B cell (primary cell): ENCODE measurements around the gene RINL. TPM values are rescaled to one million over a fixed set of nuclear protein-coding genes. Genes with fewer than 3 reads are reported as not detected.

Experiments used
- ATAC-seq: fragments of 200-7000 bp; cut with Tn5 transposase; one replicate; pipeline ENCODE4 v1.10.0; 2021; ENCODE audit warnings: low read depth, mild to moderate bottlenecking, moderate number of reproducible peaks, moderate library complexity
- CTCF ChIA-PET: fragments of 350-600 bp; sonication (Branson Sonifier 250); formaldehyde crosslinking; loops from one replicate; lab custom pipeline; 2021; ENCODE audit warnings: antibody characterized with exemption, inconsistent platforms; lab: Charles Lee
- POLR2A ChIA-PET: fragments of 350-600 bp; sonication (Branson Sonifier 250); formaldehyde crosslinking; loops from one replicate; lab custom pipeline; 2021; ENCODE audit warnings: antibody characterized with exemption; lab: Charles Lee
- DNase-seq: peaks from one replicate; pipeline ENCODE4 v3.0.0; 2013
- H2AFZ ChIP-seq: 2 replicates; pipeline ENCODE4 v1.6.1; 2012; ENCODE audit warnings: mild to moderate bottlenecking, low read depth, low read length; ENCODE audit not compliant: insufficient read depth, poor library complexity, severe bottlenecking
- H3K27ac ChIP-seq, 2 donors: 1 replicate in 1 of 2; 2 replicates in 1 of 2; pipeline ENCODE4 v1.5.1; 2012 to 2013; ENCODE audit warnings: low read length in 2 of 2, mild to moderate bottlenecking in 2 of 2, moderate library complexity in 1 of 2
- H3K27me3 ChIP-seq, 4 experiments: fragments of 200-600 bp in 1 of 4; sonication (generic) in 1 of 4; replicated peaks in 1 of 4; 1 replicate in 2 of 4; 2 replicates in 2 of 4; pipeline versions ENCODE4 v1.6.1 to v1.7.0; 2013 to 2016; ENCODE audit warnings: low read length in 3 of 4, mild to moderate bottlenecking in 2 of 4, mixed read lengths in 1 of 4, moderate library complexity in 1 of 4; ENCODE audit not compliant: insufficient read depth in 4 of 4, control insufficient read depth in 3 of 4; ENCODE audit errors: control extremely low read depth in 1 of 4
- H3K36me3 ChIP-seq, 2 experiments: replicated peaks in 1 of 2; 1 replicate in 1 of 2; 2 replicates in 1 of 2; pipeline versions ENCODE4 v1.6.1 to v1.7.1; 2013; ENCODE audit warnings: low read length in 1 of 2; ENCODE audit not compliant: insufficient read depth in 2 of 2, control insufficient read depth in 1 of 2; ENCODE audit errors: control extremely low read depth in 1 of 2, extremely low read depth in 1 of 2
- H3K4me1 ChIP-seq, 2 donors: fragments of 200-600 bp in 1 of 2; sonication (generic) in 1 of 2; 1 replicate in 1 of 2; 2 replicates in 1 of 2; pipeline versions ENCODE4 v1.5.1 to v1.6.1; 2013 to 2017; ENCODE audit warnings: low read length in 2 of 2; ENCODE audit not compliant: control insufficient read depth in 2 of 2, insufficient read depth in 2 of 2
- H3K4me2 ChIP-seq: replicated peaks from 2 replicates; pipeline ENCODE3; 2012; ENCODE audit warnings: mild to moderate bottlenecking, low read depth, low read length; ENCODE audit not compliant: poor library complexity, severe bottlenecking
- H3K4me3 ChIP-seq, 5 experiments: fragments of 200-600 bp in 1 of 5; sonication (generic) in 1 of 5; 1 replicate in 3 of 5; 2 replicates in 2 of 5; pipeline versions ENCODE4 v1.5.1 to v1.7.0; 2011 to 2016; ENCODE audit warnings: low read length in 4 of 5, mild to moderate bottlenecking in 4 of 5, low read depth in 2 of 5, control low read depth in 1 of 5, moderate library complexity in 1 of 5; ENCODE audit not compliant: insufficient read depth in 1 of 5; ENCODE audit errors: control extremely low read depth in 1 of 5, extremely low read depth in 1 of 5
- H3K79me2 ChIP-seq: fragments of 200-600 bp; sonication (generic); one replicate; pipeline ENCODE4 v1.6.0; 2016; ENCODE audit warnings: low read length; ENCODE audit not compliant: control insufficient read depth, insufficient read depth
- H3K9ac ChIP-seq: fragments of 200-600 bp; sonication (generic); 2 replicates; pipeline ENCODE4 v1.6.1; 2017; ENCODE audit warnings: mild to moderate bottlenecking, low read length, moderate library complexity
- H3K9me3 ChIP-seq, 3 donors: one replicate each; pipeline versions ENCODE4 v1.6.1 to v1.7.1; 2013; ENCODE audit warnings: low read length in 2 of 3; ENCODE audit not compliant: control insufficient read depth in 2 of 3, insufficient read depth in 1 of 3; ENCODE audit errors: control extremely low read depth in 1 of 3
- H4K20me1 ChIP-seq: 2 replicates; pipeline ENCODE4 v1.6.0; 2012; ENCODE audit warnings: mild to moderate bottlenecking, low read length; ENCODE audit not compliant: insufficient read depth, control insufficient read depth, poor library complexity, severe bottlenecking
- H3K27ac Mint-ChIP-seq: one replicate; pipeline ENCODE4 v1.8.0; 2021; ENCODE audit warnings: mixed read lengths
- H3K27me3 Mint-ChIP-seq: one replicate; pipeline ENCODE4 v1.8.0; 2021; ENCODE audit warnings: mixed read lengths
- H3K4me1 Mint-ChIP-seq: one replicate; pipeline ENCODE4 v1.8.0; 2021; ENCODE audit warnings: mixed read lengths
- H3K4me3 Mint-ChIP-seq: one replicate; pipeline ENCODE4 v1.8.0; 2021; ENCODE audit warnings: mixed read lengths
- H3K9me3 Mint-ChIP-seq: one replicate; pipeline ENCODE4 v1.8.0; 2022; ENCODE audit warnings: mixed read lengths; ENCODE audit not compliant: insufficient read depth
- EZH2 ChIP-seq: IDR thresholded peaks from 2 replicates; pipeline ENCODE4 v1.6.1; 2012; ENCODE audit warnings: borderline replicate concordance, low read depth, mild to moderate bottlenecking, moderate library complexity, low read length; ENCODE audit not compliant: insufficient read depth, poor library complexity, severe bottlenecking
- WGBS: methylation state at CpG from one replicate; pipeline ENCODE4 v1.1.5; 2013; ENCODE audit warnings: missing lambda C conversion rate; ENCODE audit not compliant: insufficient coverage; 5-methylcytosine and 5-hydroxymethylcytosine counted together
- intact Hi-C: fragments of 100-400 bp; cut with micrococcal nuclease; formaldehyde crosslinking; loops from one replicate; pipeline ENCODE4 v1.10.0; 2022
- polyA plus RNA-seq: library from polyadenylated mRNA; depleted of rRNA; stranded (reverse); fragments of >200 nt; gene quantifications from 2 replicates; pipeline ENCODE4 v1.2.3, GENCODE V29; 2012
- total RNA-seq, 2 donors: library from RNA; stranded (reverse); fragments of 120-200 nt in 1 of 2; gene quantifications; 1 replicate in 1 of 2; 2 replicates in 1 of 2; pipeline versions ENCODE4 v1.2.3 to v1.2.4, GENCODE V29; 2013 to 2022
- TF ChIP-seq, protein P1 (sequence below): fragments of 200-600 bp; IDR thresholded peaks from one replicate; pipeline ENCODE4 v1.8.0; 2022; ENCODE audit warnings: antibody characterized with exemption, mild to moderate bottlenecking

The RINL gene
- total and polyA plus RNA-seq, 2 donors (not counting 1 experiment from before 2014, with no cell fraction given): 67.0 to 113 TPM

DNA sequence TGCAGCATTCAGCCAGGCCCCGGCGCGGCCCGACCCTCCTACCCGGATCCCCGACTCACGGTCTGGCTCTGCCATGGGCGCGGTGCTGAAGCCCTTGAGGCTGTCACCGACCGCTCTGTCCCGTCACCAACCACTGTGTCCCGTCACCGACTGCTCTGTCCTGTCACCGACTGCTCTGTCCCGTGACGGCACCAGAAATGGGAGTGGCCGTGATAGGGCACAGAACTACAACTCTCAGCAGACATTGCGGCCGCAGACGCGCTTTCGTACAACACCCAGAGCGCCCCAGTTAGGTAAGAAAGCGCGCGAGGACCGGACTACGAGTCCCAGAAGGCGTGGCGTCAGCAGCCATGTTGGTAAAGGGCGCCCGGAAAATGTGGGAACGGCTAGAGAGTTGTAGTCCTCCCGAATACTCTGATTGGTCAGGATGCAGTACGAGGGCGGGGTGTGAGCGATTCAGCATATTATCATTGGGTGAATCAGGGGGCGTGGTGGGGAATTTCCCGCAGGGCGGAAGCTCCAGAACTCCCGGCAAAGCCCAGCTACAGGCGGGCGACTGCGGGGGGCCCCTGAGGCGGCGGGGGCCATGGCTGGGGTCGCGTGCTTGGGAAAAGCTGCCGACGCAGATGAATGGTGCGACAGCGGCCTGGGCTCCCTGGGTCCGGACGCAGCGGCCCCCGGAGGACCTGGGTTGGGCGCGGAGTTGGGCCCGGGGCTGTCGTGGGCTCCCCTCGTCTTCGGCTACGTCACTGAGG is 21.5 kb upstream of the RINL start, which contains the start of the genes NFKBIB and SIRT2:
Gene NFKBIB (plus strand): TSS at position 523 of the 755 bp plus-strand sequence. CDS start 64 bp downstream, at position 587.
Gene SIRT2 (minus strand): TSS at position 172 of the 755 bp plus-strand sequence. CDS start 97 bp downstream, at position 75.
- no peak for TF ChIP-seq EZH2
- peaks cover 89% of the 10 kb centered on the region for H3K79me2 ChIP-seq
- H3K9me3 ChIP-seq: peaks cover 0 to 4% (median 0%) of the 10 kb centered on the region in 3 donors
- peaks cover 38% of the 10 kb centered on the region for H3K4me1 Mint-ChIP-seq
- peaks cover 0 to 6% of the 10 kb centered on the region in 2 experiments for H3K36me3 ChIP-seq
- H3K4me2 ChIP-seq: peak within 1 kb of the TSS; percentile 83
- peak within 1 kb of the TSS; percentile 96 for H3K4me3 Mint-ChIP-seq
- intact Hi-C loops: loop anchor here (1.0 to 2.0 kb wide), 9 partner anchors 21 to 525 kb away; partner anchors contain the start of genes ACTN4, ECH1, EIF3K and FAM98C
- ChIA-PET POLR2A (interaction anchor here (0.5 to 1.9 kb wide), 9 partner anchors 31 to 281 kb away, joined by 3 to 13 read pairs (median 6); partner anchors contain the start of genes EIF3K, MAP4K1, MRPS12 and SARS2), CTCF (interaction anchor here (0.9 to 2.5 kb wide), 8 partner anchors 30 to 497 kb away, joined by 3 to 29 read pairs (median 4); partner anchors contain the start of genes ECH1, FAM98C, MRPS12 and SARS2)
- DNase-seq (peak; percentile 100), ATAC-seq (peak; percentile 89)
- no peaks in the 10 kb centered on the region for H3K27me3 ChIP-seq
- H2AFZ ChIP-seq: peak within 1 kb of the TSS; percentile 84
- H3K27ac ChIP-seq: peak within 1 kb of the TSS; percentile 89 to 99
- no peaks in the 10 kb centered on the region for H3K27me3 Mint-ChIP-seq
- peak within 1 kb of the TSS; percentile 94 for H3K27ac Mint-ChIP-seq
- H3K4me1 ChIP-seq: peaks cover 20 to 30% of the 10 kb centered on the region in 2 donors
- H4K20me1 ChIP-seq: no peaks in the 10 kb centered on the region
- H3K4me3 ChIP-seq: peak within 1 kb of the TSS; percentile 85 to 95 (median 92)
- under 1% methylated on average over 64 of the region's 64 CpGs for WGBS
- peak within 1 kb of the TSS; percentile 95 for H3K9ac ChIP-seq
- H3K9me3 Mint-ChIP-seq: no peaks in the 10 kb centered on the region

DNA sequence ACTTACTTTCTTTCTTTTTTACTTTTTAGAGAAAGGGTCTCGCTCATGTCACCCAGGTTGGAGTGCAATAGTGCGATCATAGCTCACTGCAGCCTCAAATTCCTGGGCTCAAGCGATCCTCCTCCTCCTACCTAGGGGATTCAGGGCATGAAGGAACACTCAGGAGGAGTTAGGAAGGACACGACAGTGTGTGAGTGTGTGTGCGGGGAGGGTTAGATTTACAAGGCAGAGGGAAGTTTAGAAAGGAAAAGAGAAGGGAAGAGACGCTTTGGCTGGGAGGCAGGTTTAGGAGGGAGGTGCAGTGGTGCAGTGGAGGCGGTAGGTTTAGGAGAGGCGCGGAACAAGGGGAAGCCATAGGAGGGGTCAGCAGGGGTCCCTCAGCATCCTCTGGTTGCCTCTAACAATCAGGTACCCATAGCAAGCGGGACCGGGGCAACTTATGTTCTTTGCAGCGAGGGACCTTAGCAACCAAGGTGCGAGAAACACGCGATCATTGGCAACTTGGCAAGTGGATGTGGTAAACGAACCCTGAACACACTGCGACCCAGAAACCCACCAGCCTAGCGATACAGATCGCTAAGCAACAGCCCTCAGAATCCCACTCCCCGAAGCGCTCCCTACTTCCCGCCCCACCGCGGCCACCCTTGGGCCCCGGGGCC is 20.8 kb upstream of the RINL start:
- Histone ChIP-seq H3K4me3 (peak overlapping the region; percentile 76 to 95 (median 85)), H2AFZ (peak overlapping the region; percentile 84), H3K4me2 (peak overlapping the region; percentile 81), H3K27ac (peak overlapping the region; percentile 72 to 99), H3K4me1 (peaks cover 20 to 30% of the 10 kb centered on the region in 2 donors), H3K9me3 (peaks cover 0 to 4% (median 0%) of the 10 kb centered on the region in 3 donors), H3K79me2 (peaks cover 89% of the 10 kb centered on the region), H4K20me1 (no peaks in the 10 kb centered on the region), H3K27me3 (no peaks in the 10 kb centered on the region), H3K9ac (peak overlapping the region; percentile 95), H3K36me3 (no peaks in the 10 kb centered on the region)
- TF ChIP-seq EZH2: no peak
- TF ChIP-seq, protein P1, sequence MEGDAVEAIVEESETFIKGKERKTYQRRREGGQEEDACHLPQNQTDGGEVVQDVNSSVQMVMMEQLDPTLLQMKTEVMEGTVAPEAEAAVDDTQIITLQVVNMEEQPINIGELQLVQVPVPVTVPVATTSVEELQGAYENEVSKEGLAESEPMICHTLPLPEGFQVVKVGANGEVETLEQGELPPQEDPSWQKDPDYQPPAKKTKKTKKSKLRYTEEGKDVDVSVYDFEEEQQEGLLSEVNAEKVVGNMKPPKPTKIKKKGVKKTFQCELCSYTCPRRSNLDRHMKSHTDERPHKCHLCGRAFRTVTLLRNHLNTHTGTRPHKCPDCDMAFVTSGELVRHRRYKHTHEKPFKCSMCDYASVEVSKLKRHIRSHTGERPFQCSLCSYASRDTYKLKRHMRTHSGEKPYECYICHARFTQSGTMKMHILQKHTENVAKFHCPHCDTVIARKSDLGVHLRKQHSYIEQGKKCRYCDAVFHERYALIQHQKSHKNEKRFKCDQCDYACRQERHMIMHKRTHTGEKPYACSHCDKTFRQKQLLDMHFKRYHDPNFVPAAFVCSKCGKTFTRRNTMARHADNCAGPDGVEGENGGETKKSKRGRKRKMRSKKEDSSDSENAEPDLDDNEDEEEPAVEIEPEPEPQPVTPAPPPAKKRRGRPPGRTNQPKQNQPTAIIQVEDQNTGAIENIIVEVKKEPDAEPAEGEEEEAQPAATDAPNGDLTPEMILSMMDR: no peak
- DNase-seq: no peak
- 6% methylated on average over 22 of the region's 25 CpGs for WGBS
- no peak for ATAC-seq
- Mint-ChIP-seq H3K27me3 (no peaks in the 10 kb centered on the region), H3K4me3 (peak overlapping the region; percentile 96), H3K4me1 (peaks cover 35% of the 10 kb centered on the region), H3K27ac (peak overlapping the region; percentile 94), H3K9me3 (no peaks in the 10 kb centered on the region)
- ChIA-PET CTCF (no interaction called here), POLR2A (interaction anchor here (1.6 to 1.9 kb wide), 3 partner anchors 47 to 281 kb away, joined by 7 to 13 read pairs (median 8); partner anchors contain the start of genes EIF3K and MAP4K1)
- intact Hi-C loops: loop anchor here (1.0 to 2.0 kb wide), 9 partner anchors 20 to 525 kb away; partner anchors contain the start of genes ACTN4, ECH1, EIF3K and FAM98C
